Activated gamma-delta T cell treated with anti-CD3 and anti-CD28 coated beads, Interleukin-2, amount 50 U/mL, for 16 hours (primary cell): Measurements from ENCODE around the gene DAD1.
"Not testable (repeated sequence)": the region's sequence is repeated elsewhere in the genome, so short reads cannot be mapped to it uniquely, and the experiment has no call there.

ENCODE experiments used
- DNase-seq: peaks from one replicate; pipeline ENCODE4 v3.0.0-alpha.2; 2020; ENCODE audit warnings: low read depth

Gene DAD1

GRCh38 chr14:22567437-22567836 lies 21.6 kb downstream of the DAD1 start:
- no peak for DNase-seq

- no peak for DNase-seq
These were observed 22.2 kb downstream of the DAD1 start for GRCh38 chr14:22566845-22567244.

DNA sequence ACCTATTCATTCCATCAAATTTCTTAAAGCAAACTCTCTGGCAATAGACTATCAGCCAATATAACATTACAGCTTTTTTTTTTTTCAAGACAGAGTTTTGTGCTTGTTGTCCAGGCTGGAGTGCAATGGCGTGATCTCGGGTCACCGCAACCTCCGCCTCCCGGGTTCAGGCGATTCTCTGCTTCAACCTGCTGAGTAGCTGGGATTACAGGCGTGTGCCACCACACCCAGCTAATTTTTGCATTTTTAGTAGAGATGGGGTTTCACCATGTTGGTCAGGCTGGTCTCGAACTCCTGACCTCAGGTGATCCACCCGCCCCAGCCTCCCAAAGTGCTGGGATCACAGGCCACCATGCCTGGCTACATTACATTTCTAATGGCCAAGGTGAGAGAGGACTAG lies 22.8 kb downstream of the DAD1 start:
- DNase-seq, result not testable (repeated sequence)

GRCh38 chr14:22565391-22565945 lies 23.6 kb downstream of the DAD1 start:
- no peak for DNase-seq

GRCh38 chr14:22564463-22564862 lies 24.6 kb downstream of the DAD1 start:
- DNase-seq, result no peak

GRCh38 chr14:22563987-22564386 lies 25.0 kb downstream of the DAD1 start:
- no peak for DNase-seq

DNA sequence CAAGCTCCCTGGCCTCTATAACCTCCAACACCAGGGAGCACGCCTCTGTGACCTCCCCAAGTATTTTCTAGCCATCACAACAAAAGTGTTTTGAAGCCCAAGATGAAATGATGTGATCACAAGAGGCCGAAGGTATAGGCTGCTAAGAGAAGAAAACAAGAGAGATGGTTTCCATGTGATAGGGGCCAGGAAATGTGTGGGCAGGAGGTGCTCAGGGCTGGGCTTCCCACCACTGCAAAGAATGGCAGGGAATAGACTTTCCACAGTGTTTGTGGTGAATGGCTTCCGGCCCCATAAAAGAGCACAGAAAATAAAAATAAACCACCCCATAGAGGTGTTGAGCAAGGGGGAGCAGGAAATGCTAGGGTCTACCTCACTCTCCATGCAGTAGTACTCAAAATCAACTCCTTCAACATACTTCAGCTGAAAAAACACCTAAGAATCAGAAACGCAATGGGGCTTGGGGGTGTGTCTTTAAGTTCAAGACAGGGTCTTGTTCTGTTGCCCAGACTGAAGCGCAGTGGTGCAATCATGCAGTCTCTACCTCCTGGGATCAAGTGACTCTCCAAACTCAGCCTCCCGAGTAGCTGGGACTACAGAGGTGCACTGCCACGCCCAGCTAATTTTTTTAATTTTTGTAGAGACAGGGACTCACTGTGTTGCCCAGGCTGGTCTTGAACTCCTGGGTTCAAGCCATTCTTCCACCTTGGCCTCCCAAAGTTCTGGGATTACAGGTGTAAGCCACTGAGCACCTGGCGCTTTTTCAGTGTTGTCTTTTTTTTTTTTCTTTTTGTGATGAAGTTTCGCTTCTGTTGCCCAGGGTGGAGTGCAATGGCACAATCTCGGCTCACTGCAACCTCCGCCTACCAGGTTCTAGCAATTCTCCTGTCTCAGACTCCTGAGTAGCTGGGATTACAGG lies 27.1 kb downstream of the DAD1 start:
- DNase-seq, result peak; percentile 76

GRCh38 chr14:22561366-22561660 lies 27.7 kb downstream of the DAD1 start:
- no peak for DNase-seq

GRCh38 chr14:22560662-22561365 lies 28.2 kb downstream of the DAD1 start:
- DNase-seq, result no peak

- no peak for DNase-seq
These were observed 30.0 kb downstream of the DAD1 start for GRCh38 chr14:22559041-22559440.

- peak; percentile 49 for DNase-seq
These were observed 30.7 kb downstream of the DAD1 start for GRCh38 chr14:22558221-22558913.

DNA sequence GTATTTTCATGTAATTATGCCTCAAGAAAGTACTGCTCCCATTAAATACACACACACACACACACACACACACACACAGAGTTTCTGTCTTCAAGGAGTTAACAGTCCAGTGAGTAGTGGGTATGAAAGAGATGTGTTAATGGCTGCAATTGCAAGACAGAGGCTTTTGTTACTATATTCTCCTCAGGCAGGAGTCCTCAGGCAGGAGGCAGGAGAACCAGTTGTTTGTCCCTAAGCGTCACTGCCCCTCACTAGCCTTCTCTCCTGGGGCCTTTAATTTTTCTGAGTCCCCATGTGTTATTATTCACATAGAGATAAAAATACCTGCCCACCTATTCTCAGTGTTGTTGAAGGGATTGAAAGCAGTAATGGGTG lies 31.2 kb downstream of the DAD1 start:
- no peak for DNase-seq

DNA sequence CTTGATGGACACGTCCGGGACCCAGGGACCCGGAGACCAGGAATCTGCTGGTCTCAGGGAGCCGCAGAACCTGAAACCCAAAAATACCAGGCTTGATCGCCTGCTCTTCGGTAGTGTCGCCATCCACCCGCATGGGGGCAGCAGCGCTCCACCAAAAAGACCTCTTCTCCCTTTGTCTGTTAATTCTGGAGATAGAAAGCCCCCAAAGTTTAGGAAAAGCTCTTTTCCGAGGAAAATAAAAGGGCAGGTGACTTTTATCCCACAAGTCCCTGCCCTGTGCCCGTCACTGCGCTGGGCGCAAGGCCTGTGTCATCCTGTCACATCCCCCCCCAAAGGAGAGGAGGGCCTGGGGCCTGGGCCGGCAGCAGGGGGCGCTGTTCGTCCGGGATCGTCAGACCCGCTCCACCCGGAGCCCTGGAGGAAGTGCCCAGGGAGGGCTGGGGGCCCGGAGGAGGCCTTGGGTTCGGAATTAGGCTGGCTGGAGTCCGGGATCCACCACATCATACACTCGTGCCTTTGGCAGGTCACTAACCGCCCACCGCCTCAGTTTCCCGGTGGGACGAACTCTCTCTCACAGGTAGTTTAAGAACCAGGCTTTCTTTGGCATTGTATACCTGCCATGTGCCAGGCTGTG lies 31.9 kb downstream of the DAD1 start:
- peak; percentile 90 for DNase-seq

- DNase-seq, result peak; percentile 95
These were observed 32.7 kb downstream of the DAD1 start for GRCh38 chr14:22556021-22556989.

DNA sequence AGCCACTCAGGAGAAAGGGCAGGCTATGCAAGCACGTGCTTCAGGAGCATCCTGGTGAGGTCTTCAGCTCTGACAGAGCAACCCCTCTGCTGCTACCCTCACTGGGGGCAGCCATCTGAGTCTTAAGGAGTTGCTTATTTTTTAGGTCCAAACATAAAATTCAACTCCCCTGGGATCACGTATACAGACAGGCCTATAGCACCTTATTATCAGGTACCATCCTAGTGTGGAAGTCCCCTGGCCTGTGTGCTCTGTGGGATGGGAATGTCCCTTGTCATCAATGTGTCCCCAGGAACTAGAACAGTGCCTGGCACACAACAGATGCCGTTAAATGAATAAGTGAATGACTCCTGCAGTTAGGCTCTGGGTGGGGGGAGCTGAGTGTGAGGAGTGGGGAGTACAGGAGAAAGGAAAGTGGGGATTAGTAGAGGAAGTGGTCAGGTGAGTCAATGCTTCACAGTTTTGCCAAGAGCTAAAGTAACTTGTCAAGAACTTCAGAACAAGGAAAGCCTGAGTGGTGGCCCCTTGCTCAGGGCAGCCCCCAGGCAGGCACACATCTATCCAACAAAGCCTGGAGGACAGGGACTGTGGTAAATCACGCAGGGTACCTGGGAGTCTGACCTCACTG lies 33.5 kb downstream of the DAD1 start:
- DNase-seq, result peak; percentile 50

- no peak for DNase-seq
These were observed 34.3 kb downstream of the DAD1 start for GRCh38 chr14:22554498-22555383.

DNA sequence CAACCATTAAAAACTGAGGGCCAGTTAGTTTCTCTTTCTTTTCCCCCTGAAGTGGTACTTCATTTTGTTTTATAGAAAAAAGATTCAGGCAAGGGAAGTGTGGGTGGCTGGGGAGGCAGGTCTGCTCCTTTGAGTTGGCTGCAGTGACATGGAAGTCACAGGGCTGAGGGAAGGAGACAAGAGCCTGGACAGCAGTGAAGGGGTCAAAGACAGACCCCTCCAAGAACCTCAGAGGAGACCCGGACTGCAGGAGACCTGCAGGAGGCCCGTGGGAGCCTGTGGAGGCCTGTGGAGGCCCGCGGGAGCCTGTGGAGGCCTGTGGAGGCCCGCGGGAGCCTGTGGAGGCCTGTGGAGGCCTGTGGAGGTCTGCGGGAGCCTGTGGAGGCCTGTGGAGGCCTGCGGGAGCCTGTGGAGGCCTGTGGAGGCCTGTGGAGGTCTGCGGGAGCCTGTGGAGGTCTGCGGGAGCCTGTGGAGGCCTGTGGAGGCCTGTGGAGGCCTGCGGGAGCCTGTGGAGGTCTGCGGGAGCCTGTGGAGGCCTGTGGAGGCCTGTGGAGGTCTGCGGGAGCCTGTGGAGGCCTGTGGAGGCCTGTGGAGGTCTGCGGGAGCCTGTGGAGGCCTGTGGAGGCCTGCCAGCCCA lies 35.0 kb downstream of the DAD1 start:
- not testable (repeated sequence) for DNase-seq

DNA sequence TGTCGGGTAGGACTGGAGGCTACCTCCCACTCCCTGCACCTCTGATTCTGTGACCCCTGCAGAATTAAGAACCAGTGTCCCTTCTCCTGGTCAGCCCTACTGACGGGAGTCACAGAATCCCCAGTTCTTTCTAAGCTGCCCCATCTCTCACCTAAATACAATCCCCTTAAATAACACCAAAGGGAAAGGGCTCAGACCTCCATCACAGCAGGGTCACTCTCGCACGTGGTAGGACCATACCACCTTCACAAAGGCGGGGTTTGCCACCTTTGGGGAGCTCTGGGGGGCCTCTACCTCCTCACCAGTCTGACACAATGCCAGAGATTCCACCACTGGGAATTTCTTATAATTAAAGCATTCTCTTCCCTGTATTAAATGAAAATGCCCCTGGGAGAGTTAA lies 35.6 kb downstream of the DAD1 start:
- DNase-seq, result no peak

GRCh38 chr14:22552827-22553076 lies 36.3 kb downstream of the DAD1 start:
- no peak for DNase-seq
